ENCODE data around the gene RNF166.

DNA sequence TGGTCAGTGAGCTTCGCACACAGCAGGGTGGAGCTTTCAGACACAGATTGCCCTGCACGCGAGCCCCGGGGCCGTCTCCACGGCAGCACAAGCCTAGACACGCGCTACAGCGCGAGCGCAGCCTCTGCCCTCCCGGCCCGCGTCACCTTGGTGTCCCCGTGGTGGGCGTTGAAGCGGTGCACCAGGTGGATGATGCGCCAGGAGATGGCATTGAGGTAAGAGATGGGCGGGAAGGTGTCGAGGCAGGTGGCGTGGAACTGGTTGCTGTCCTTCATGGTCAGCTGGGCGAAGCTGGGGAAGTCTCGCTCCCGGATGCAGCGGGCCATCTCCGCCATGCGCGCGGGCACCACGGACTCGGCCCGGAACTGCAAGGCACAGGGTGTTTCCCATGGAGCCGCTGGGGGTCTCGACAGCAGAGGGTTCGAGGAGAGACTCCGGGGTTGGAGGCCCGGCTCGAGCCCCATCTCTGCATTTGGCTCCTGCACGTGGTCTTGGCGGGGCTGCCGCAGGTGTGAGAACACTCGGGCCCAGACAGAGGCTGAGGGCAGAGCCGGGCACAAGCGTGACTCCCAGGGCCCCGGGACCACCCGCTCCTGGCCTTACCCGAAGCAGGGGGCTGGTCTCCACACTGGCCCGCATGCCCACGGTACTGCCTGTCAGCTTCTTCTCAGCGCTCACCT, 51.0 kb downstream of the RNF166 start:
- TF ChIP-seq CTCF (IDR thresholded peaks at IDR 0.05 in 4 of 5, conservative IDR thresholded peaks at IDR 0.05 in 1 of 5) (no peak), POLR2A (IDR thresholded peaks at IDR 0.05) (no peak)
